ENCODE measurements around the gene RPP40.
"Not testable (repeated sequence)": the region's sequence is repeated elsewhere in the genome, so short reads cannot be mapped to it uniquely, and the experiment has no call there.

The RPP40 gene, protein sequence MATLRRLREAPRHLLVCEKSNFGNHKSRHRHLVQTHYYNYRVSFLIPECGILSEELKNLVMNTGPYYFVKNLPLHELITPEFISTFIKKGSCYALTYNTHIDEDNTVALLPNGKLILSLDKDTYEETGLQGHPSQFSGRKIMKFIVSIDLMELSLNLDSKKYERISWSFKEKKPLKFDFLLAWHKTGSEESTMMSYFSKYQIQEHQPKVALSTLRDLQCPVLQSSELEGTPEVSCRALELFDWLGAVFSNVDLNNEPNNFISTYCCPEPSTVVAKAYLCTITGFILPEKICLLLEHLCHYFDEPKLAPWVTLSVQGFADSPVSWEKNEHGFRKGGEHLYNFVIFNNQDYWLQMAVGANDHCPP

DNA sequence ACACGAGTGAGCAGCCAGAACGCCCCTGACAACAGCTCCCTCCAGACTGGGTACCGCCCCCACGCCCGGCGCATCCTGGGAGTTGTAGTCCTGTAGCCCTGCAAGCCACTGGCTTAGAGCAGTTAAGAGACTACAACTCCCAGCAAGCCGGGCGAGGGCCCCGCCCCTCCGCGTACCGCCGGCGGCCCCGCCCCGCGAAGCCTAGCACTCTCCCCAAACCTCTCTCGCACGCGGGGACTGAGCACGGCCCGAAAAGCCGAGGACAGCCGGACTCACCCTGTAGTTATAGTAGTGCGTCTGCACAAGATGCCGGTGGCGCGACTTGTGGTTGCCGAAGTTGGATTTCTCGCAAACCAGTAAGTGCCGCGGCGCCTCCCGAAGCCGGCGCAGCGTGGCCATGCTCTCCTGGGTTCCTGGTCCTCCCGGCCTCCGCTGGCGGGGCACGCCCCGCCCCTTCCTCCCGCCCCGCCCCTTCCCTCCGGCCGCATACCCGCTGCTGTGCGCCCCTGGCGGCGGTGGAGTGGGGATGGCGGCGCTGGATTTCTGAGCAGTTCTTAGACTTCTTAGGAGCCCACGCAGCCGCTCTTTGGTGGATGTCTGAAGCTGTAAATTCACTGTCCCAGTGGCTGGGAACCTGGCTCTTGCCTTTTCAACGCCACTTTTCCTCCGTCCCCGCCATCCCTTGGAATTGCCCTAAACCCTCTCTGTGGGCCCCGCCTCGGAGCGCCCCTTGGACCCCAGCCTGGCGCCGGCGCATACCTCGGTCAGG lies at the start of gene RPP40:
Gene RPP40 (minus strand): TSS at position 434 of the 769 bp plus-strand sequence. CDS start 35 bp downstream, at position 399.
- peak; percentile 99 for DNase-seq (ENCODE audit: low spot score)

DNA sequence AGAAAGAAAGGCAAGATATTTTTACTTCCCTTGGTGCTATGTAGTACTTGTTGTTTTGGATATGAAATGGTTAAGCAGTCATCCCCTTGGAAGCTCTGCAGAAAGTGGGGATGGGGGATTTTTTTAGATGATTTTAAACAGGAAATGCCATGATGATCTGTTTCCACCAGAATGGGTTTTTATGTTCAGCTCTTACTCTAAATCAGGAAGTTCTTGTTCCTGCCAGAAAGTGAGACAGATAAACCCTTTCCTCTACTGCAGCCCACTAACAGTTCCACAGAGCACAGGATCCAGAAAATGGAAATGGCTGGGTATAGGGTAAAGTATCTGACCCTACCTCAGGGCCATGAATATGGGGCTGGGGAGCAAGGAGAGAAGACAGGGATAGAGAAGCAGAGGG lies 49.2 kb upstream of the RPP40 start:
- DNase-seq (ENCODE audit: low spot score), result no peak

DNA sequence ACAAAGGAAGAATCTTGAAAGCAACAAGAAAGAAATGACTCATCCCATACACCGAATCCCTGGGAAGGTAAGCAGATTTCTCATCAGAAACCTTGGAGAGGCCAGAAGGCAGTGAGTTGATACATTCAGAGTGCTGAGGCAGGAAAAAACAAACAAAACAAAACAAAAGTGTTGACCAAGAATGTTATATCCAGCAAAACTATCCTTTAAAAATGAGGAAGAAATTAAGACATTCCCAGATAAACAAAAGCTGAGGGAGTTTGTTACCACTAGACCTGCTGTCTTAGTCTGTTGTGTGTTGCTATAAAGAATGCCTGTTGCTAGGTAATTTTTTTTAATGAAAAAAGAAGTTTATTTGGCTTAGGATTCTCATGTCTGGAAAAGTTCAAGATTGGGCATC lies 47.6 kb upstream of the RPP40 start:
- DNase-seq (ENCODE audit: low spot score), result no peak

DNA sequence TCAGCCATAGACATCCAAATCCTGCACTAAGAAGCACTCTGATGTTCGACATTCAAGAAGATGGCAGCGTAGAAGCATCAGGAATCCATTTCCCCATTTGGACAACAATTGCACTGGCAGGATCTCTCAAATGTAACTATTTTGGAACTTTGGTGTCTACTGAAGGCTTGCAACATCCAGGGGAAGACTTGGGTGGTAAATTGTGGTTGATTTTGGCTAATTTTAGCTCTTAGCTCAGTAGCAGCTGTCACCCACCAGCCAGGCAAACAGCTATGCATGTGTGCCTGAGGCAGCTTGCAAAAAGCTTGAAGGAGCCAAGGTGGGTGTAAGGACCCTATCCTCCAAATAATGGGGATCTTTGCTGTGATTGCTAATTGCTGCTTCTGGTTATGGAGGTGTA lies 46.2 kb upstream of the RPP40 start:
- no peak for DNase-seq (ENCODE audit: low spot score)

DNA sequence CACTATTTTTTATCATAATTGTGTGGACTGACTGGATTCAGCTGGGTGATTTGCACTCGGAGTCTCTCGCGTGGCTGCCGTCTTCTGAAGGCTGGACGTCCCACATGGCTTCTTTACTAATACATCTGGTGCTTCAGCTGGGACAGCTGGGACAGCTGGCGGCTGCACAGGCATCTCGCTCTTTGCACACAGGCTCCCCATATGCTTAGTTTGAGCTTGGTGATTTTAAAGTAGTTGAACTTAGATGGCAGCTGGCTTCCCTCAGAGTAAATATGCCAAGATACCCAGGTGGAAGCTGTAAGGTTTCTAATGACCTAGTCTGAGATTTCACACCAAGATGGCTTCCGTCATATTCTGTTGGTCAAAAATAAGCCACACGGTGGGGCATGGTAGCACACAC lies 42.6 kb upstream of the RPP40 start:
- DNase-seq (ENCODE audit: low spot score), result no peak

DNA sequence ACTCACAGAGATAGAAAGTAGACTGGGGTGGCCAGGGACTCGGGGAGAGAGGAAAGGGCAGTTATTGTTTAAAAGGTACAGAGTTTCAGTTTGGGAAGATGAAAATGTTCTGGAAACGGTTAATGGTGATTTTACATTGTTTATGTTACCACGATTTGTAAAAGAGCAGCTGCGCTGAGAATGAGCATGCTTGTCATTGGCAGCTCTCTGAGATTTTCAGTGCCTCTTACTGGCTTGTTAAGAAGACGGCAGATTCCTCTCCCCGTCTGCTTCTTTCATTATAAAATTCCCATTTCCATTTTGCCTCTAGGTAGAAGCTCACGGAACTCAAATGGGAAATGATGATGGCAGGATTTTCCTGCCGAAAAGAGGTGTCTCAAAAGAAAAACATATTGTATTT lies 41.6 kb upstream of the RPP40 start:
- no peak for DNase-seq (ENCODE audit: low spot score)

DNA sequence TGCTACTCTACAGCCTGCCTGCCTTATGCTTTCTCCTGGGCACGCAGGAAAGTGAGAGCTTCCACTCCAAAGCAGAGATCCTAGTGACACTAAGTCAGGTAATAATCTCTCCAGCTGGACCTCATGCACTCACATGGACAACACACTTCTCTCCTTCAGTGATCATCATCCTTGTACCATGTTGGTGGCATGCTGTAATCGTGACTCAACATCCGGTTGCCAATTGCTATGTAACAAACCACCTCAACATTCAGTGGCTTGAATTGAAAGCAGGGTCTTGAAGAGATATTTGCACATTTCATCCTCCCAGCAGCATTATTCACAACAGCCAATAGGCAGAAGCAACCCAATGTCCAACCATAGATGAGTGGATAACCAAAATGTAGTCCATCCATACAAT lies 41.0 kb upstream of the RPP40 start:
- no peak for DNase-seq (ENCODE audit: low spot score)

DNA sequence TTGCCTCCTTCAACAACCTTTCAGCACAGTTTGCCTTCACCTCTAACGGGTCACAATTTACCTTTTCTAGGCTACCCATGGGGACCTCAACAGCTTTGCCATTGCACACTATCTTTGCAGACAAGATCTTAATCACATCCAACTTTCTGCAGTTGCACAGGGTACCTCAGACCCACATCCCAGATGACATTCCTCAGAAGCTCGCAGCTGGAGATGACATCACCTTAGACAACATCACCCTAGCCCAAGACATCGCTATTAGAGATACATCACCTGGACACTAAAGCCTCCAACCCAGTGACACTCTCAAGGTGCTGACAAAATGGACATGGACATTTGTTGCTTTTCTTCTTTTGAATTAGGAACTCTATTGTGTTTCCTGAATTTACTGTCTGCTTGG lies 38.6 kb upstream of the RPP40 start:
- DNase-seq (ENCODE audit: low spot score), result no peak

DNA sequence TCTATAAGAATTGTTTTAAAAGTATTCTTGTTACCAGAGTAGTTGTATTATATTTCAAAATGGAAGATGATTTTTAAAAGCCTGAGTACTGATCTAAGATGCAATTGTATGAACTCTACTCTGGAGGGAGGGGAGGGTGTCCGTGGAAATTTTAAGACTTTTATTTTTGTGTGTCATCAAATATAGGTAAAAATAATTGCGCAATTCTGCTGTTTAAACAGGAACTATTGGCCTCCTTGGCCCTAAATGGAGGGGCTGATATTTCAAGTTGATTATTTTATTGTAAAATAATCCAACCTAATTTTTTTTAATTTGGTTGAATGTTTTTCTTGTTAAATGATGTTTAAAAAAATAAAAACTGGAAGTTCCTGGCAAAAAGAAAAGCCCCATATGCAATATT lies 38.1 kb upstream of the RPP40 start:
- no peak for DNase-seq (ENCODE audit: low spot score)

DNA sequence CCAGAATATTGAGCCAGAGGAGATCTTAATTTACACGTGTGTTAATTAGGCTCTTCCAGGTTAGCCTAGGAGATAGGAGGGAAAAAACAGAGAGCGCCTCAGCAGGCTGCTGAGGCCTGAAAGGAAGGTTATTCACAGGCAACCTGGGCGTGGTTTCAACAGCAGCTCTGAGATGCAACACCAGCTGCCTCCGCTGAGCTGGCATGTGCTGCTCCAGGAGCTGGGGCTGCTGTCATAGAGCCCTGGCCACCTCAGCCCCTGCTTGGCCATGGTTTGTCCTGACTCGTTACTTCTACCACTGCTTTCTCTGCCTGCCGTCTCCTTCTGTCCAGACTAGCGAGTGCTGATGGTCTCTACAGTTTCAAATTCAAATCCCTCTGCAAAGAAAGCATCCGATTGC lies 32.4 kb upstream of the RPP40 start:
- no peak for DNase-seq (ENCODE audit: low spot score)

DNA sequence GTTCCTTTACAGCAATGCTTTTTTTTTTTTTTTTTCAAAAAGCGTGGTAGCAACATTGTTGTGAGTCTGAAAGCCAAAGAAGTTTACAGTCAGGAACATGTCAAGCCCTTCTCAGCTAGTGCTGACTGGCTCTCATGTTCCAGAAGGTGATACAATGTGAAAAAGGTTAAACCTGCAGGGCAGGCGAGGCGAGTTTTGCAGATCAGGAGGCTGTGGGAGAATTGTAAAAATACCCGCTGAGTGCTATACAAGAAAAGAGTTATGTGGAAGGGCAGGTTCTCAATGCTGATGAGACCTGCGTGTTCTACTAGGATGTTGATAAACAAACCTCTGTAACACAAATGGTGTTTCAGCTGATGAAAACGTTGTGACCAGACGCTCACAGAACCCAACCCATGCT lies 30.9 kb upstream of the RPP40 start:
- no peak for DNase-seq (ENCODE audit: low spot score)

DNA sequence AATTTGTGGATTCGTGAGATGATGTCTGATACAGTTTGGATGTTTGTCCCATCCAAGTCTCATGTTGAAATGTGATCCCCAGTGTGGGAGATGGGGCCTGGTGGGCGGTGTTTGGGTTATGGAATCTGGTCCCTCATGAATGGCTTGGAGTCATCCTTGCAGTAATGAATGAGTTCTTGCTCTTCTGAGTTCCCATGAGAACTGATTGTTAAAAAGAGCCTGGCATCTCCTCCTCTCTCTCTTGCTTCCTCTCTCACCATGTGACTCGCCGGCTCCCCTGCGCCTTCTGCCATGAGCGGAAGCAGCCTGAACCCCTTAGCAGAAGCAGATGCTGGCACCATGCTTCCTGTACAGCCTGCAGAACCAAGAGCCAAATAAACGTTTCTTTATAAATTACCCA lies 30.5 kb upstream of the RPP40 start:
- DNase-seq (ENCODE audit: low spot score), result no peak

DNA sequence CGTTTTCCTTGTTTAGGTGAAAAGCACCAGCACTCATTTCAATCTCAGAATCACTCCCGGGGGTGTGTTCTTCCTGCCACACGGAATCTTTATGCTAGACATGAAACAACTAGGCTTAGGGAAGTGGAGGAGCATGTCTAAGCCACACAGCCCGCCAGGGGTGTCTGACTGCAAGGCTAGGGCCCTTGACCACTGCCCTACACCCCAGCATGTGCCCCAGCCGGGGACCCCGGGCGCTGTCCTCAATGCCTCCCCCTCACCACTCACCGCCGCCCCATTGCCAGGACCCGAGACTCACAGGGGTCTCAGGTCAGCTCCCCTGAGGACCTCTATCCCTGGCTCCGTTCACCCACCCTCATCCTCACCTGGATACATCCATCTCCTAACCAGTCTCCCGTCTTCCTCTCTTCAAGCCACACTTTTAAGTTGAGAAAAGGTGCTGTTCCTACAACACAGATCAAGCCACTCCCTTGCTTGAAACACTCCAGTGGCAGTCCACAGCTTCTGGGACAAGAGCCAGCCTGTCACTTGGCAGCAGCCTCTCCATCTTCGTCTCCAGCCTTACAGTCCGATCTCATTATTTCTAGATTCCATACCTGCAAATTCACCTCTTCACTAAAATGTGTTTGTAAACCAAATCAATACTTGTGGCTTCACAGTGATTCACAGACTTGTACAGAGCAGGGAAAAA lies 29.5 kb upstream of the RPP40 start:
- DNase-seq (ENCODE audit: low spot score), result not testable (repeated sequence)

DNA sequence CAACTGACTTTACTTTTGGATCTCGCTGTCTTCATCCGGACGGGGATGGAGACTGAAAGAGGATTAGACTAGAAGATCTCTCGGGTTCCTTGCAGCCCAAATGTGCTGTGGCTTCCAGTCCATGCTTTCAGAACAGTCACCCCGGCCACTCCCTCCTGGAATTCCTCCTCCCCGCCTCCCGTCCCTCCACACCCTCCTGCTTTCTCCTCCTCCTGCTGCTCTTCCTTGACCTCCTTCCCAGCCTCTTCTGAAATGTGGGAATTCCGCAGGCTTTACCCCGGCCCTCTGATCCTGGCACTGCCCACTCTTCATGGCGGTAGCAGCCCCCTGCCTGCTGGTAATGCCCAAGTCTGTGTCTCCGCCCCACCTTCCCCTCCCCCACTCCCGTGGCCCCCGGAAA lies 28.9 kb upstream of the RPP40 start:
- not testable (repeated sequence) for DNase-seq (ENCODE audit: low spot score)

DNA sequence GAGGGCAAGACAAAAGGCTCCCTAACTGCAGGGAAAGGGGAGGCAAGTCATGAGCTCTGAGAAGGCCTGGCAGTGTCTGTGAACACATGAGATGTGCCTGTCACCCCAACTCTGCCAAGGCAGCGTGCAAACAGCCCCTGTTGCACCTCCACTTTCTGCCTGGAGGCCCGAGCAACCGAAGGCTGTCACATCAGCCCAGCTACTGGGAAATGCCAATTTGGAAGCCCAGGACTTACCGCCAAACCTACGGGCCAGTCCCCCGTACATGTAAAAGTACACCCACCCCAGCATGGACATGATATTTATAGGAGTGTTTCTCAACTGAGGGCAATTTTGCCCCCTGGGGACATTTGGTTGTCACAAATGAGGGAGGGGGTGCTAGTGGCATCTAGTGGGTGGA lies 27.3 kb upstream of the RPP40 start:
- DNase-seq (ENCODE audit: low spot score), result no peak

DNA sequence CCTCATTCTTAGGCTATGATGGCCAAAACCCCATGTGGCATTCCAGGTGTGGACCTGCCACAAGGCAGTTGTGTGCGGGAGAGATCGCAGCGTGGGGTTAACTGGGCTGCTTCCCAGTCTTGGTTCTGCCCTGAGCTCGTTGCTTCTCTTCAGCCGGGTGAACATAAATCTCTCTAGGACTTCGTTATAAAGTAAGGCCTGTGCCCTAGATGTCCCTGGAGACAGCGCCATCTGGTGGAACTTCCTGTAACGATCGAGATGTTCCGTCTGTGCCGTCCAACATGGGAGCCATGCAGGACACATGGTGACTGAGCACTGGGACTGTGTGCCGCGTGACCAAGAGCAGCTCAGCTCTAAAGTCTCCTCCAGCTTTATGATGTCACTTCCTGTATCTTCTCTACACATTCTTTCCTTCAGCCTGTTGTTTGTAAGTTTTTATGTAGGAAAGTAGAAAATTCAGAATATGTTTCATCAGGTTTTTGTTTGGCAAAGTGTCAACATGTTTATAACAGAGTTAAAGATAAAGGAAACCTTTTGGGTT lies 26.8 kb upstream of the RPP40 start:
- peak; percentile 91 for DNase-seq (ENCODE audit: low spot score)

DNA sequence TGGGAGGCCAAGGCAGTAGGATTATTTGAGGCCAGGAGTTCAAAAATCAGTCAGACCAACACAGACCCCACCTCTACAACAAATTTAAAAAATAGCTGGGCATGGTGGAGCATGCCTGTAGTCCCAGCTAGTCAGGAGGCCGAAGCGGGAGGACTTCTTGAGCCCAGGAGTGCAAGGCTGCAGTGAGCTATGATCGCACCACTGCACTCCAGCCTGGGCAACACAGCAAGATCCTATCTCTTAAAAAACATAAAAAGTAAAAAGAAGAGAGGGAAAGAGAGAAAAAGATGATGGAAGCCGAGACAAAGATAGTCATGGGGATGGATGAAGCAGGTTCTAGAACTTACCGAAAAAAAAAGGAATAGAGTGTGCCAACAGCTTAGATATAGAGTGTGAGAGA lies 25.8 kb upstream of the RPP40 start:
- no peak for DNase-seq (ENCODE audit: low spot score)

DNA sequence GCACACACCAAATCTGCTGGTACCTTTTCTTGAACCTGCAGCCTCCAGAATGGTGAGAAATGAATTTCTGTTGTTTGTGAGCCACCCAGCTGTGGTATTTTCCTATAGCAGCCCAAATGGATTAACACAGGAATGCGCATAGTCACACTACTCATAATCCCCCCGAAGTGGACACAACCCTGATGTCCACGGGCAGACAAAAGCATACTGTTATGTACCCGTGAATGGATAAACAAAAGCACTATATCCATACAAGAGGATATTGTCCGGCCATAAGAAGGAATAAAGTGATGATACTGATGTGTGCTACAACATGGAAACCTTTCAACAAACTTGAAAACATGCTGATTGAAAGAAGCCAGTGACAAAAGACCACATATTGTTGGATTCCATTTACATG lies 25.1 kb upstream of the RPP40 start:
- no peak for DNase-seq (ENCODE audit: low spot score)

DNA sequence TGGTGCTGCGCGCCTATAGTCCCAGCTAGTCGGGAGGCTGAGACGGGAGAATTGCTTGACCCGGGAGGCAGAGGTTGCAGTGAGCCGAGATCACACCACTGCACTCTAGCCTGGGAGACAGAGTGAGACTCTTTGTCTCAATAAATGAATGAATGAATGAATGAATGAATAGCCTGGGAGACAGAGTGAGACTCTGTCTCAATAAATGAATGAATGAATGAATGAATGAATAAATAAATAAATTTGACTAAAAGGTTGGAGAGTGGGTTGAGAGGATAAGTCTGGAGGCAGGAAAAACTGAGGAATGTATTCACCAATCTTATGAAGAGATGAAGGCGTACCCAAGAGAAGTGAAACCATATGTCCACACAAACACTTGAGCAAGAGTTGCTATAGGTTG lies 24.5 kb upstream of the RPP40 start:
- DNase-seq (ENCODE audit: low spot score), result no peak

DNA sequence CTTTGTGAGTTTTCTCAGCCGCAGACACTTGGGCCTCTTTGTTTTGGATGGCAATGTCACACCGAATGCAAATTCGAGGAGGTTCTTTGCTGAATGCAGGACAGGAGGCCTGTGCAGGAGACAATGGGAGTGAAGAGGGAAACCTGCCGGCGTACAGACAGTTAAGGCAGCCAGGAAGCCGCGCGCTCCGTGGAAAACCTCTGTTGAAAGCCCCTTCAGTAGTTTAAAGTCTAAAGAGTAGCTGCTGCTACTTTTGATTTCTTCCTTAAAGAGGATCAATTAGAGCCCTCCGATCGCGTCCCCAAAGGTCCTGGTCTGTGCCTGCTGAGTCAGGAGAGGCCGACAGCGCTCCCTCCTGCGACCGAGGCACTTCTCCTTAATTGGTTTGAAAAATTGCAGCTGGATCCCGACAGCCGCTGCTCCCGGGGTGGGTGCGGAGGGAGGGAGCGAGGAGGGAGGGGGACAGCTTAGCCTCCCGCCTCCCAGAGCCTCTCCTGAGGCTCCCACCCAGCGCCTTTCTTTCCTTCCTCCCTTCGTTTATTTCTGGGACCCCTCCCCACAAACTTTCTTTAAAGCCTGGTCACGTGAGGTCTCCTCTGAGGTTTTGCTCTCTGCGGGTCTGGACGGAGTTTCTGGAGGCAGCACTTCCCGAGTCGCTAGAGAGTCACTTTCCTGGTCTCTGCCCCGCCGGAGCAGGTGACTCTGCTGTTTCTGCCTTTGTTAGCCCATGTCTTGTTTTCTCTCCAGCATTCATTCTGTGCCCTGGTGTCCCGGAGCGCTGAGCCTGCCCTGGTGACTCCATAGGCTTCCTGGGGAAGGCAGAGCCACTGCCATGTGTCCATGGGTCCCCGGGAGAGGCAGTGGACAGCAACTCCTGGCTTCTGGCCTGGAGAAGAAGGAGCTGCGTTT lies 22.3 kb upstream of the RPP40 start:
- DNase-seq (ENCODE audit: low spot score), result no peak

DNA sequence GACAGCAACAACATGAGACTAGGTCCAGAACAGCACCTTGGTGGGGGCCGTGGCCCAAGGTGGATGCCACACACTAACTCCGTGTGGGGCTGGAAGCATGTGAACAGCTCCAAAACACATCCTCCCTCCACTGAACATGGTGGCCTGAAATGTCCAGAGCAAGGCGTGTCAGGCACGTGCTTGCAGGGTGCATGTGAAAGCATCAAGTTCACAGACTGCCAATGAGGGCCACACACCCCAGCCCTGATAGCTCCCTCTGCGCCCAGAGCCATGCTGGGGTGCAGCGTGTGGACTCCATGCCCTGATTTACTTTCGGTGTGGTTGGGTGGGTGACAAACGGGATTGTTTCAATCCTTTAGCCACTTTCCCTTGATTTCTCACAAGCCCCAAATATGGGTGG lies 20.1 kb upstream of the RPP40 start:
- DNase-seq (ENCODE audit: low spot score), result no peak

DNA sequence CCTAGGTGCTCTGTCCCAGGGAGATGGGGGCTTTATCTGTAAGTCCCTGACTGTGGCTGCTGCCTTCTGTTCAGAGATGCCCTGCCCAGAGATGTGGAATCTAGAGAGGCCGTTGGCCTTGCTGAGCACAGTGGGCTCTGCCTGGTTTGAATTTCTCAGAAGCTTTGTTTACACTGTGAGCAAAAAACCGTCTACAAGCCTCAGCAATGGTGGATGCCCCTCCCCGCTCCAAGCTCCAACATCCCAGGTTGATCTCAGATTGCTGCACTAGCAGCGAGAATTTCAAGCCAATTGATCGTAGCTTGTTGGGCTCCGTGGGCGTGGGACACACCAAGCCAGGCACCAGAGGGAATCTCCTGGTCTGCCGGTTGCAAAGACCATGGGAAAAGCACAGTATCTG lies 16.3 kb upstream of the RPP40 start:
- DNase-seq (ENCODE audit: low spot score), result no peak
